GM23338 (cell line): ENCODE measurements around the gene SPINK4. TPM values are rescaled to one million over a fixed set of nuclear protein-coding genes. Genes with fewer than 3 reads are reported as not detected.

Source experiments
- NANOG ChIP-seq: IDR thresholded peaks from 2 replicates; pipeline ENCODE4 v1.6.1; 2016; ENCODE audit warnings: antibody characterized with exemption, borderline replicate concordance
- POLR2AphosphoS5 ChIP-seq: IDR thresholded peaks from 2 replicates; pipeline ENCODE4 v1.6.1; 2016; ENCODE audit warnings: antibody characterized with exemption, low read depth
- REST ChIP-seq: IDR thresholded peaks from one replicate; pipeline ENCODE4 v1.6.1; 2018; ENCODE audit warnings: antibody characterized with exemption; ENCODE audit not compliant: unreplicated experiment
- ZNF462 ChIP-seq: fragments of 250-450 bp; sonication (Bioruptor Pico); IDR thresholded peaks from 2 replicates; pipeline ENCODE4 v1.5.0; 2020; ENCODE audit warnings: mild to moderate bottlenecking, moderate library complexity
- polyA plus RNA-seq: library from polyadenylated mRNA; unstranded; fragments of >200 nt; fragmentation: Nextera tagmentation; extraction: Ambion mirVana; gene quantifications from 2 replicates; pipeline ENCODE4 v1.2.1, GENCODE V29; 2016
- total RNA-seq: library from RNA; depleted of rRNA; stranded (reverse); fragments of >200 nt; shearing (Covaris generic); gene quantifications from 2 replicates; pipeline ENCODE4 v1.2.3, GENCODE V29; 2014
- TF ChIP-seq, protein P1 (sequence below), 2 experiments: fragments of 200-600 bp in 1 of 2; sonication (generic) in 1 of 2; conservative IDR thresholded peaks; 2 replicates each; pipeline versions ENCODE4 v1.5.1 to v1.6.1; 2016 to 2017; ENCODE audit warnings: antibody characterized with exemption in 2 of 2, low read depth in 2 of 2, mild to moderate bottlenecking in 2 of 2, moderate library complexity in 1 of 2

Gene SPINK4
- total and polyA plus RNA-seq, 2 experiments from 2014 or later = not detected

- no peak for TF ChIP-seq ZNF462 (CRISPR knock-in tag)
- TF ChIP-seq, protein P1, sequence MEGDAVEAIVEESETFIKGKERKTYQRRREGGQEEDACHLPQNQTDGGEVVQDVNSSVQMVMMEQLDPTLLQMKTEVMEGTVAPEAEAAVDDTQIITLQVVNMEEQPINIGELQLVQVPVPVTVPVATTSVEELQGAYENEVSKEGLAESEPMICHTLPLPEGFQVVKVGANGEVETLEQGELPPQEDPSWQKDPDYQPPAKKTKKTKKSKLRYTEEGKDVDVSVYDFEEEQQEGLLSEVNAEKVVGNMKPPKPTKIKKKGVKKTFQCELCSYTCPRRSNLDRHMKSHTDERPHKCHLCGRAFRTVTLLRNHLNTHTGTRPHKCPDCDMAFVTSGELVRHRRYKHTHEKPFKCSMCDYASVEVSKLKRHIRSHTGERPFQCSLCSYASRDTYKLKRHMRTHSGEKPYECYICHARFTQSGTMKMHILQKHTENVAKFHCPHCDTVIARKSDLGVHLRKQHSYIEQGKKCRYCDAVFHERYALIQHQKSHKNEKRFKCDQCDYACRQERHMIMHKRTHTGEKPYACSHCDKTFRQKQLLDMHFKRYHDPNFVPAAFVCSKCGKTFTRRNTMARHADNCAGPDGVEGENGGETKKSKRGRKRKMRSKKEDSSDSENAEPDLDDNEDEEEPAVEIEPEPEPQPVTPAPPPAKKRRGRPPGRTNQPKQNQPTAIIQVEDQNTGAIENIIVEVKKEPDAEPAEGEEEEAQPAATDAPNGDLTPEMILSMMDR (conservative IDR thresholded peaks at IDR 0.05; ENCODE audit: low read depth in 2 of 2) = no peak
- no peak for TF ChIP-seq NANOG
- TF ChIP-seq REST = no peak
- TF ChIP-seq POLR2AphosphoS5 = no peak
These were observed 55.6 kb downstream of the SPINK4 start (continued) for GRCh38 chr9:33295571-33295970.
